HepG2 (cell line): ENCODE data around the gene GRK6. TPM values are rescaled to one million over a fixed set of nuclear protein-coding genes. Genes with fewer than 3 reads are reported as not detected.

Source experiments
- ATAC-seq: fragments of 200-7000 bp; cut with Tn5 transposase; 3 replicates; pipeline ENCODE4 v1.9.1; 2020; ENCODE audit warnings: mild to moderate bottlenecking, moderate library complexity
- BruUV-seq: library from RNA; stranded (reverse); fragments of 400-500 nt; replicated peaks from 2 replicates; lab custom pipeline; 2021; lab: Mats Ljungman, UMichigan
- CTCF ChIA-PET: fragments of 300-600 bp; formaldehyde crosslinking; extraction: SDS; loops from one replicate; lab custom pipeline; 2021; ENCODE audit warnings: low total read pairs, inconsistent platforms, low intra/inter-chr PET ratio; lab: Yijun Ruan, JAX
- POLR2A ChIA-PET: fragments of 350-600 bp; sonication (Branson Sonifier 250); formaldehyde crosslinking; loops from one replicate; lab custom pipeline; 2020; ENCODE audit warnings: antibody characterized with exemption, inconsistent platforms; lab: Yijun Ruan, JAX
- DNase-seq: peaks from one replicate; pipeline ENCODE4 v3.0.0-alpha.2; 2015; ENCODE audit warnings: low spot score
- FAIRE-seq: peaks from 3 replicates; lab custom pipeline; 2011; peaks lifted over from hg19 to GRCh38; lab: Jason Lieb, UNC
- H2AFZ ChIP-seq: one replicate; pipeline ENCODE4 v1.6.1; 2011; ENCODE audit warnings: low read length, inconsistent platforms
- H3K27ac ChIP-seq: fragments of 300-600 bp; 3 replicates; pipeline ENCODE4 v1.8.0; 2011; ENCODE audit warnings: mixed run types, mild to moderate bottlenecking, mixed read lengths, low read length, inconsistent platforms; ENCODE audit not compliant: insufficient read depth; ENCODE audit errors: extremely low read length
- H3K27me3 ChIP-seq, 2 experiments: fragments of 200-600 bp in 1 of 2; 2 replicates in 1 of 2; 3 replicates in 1 of 2; pipeline versions ENCODE4 v1.6.0 to v1.8.0; 2011; ENCODE audit warnings: low read length in 2 of 2, mild to moderate bottlenecking in 2 of 2, moderate library complexity in 2 of 2, inconsistent platforms in 1 of 2; ENCODE audit not compliant: insufficient read depth in 2 of 2, control insufficient read depth in 1 of 2
- H3K36me3 ChIP-seq, 2 experiments: fragments of 200-600 bp in 1 of 2; replicated peaks in 1 of 2; 2 replicates in 1 of 2; 3 replicates in 1 of 2; pipeline versions ENCODE4 v1.5.1 to v1.8.0; 2011; ENCODE audit warnings: low read length in 2 of 2, inconsistent platforms in 1 of 2; ENCODE audit not compliant: insufficient read depth in 2 of 2, control insufficient read depth in 1 of 2
- H3K4me1 ChIP-seq: 2 replicates; pipeline ENCODE4 v1.5.1; 2012; ENCODE audit warnings: low read length, inconsistent platforms; ENCODE audit not compliant: insufficient read depth
- H3K4me2 ChIP-seq: 2 replicates; pipeline ENCODE4 v1.6.0; 2011; ENCODE audit warnings: low read depth, low read length, inconsistent platforms
- H3K4me3 ChIP-seq, 3 experiments: fragments of 200-600 bp in 1 of 3; sonication (generic), shearing (Covaris generic) in 1 of 3; replicated peaks in 1 of 3; 2 replicates each; pipeline ENCODE4 v1.5.1; 2011 to 2016; ENCODE audit warnings: low read length in 3 of 3, inconsistent platforms in 2 of 3, low read depth in 2 of 3, mild to moderate bottlenecking in 2 of 3, control low read depth in 1 of 3, mixed read lengths in 1 of 3; ENCODE audit not compliant: insufficient read depth in 1 of 3
- H3K79me2 ChIP-seq: one replicate; pipeline ENCODE4 v1.6.1; 2011; ENCODE audit warnings: low read length, inconsistent platforms; ENCODE audit not compliant: insufficient read depth
- H3K9ac ChIP-seq: 2 replicates; pipeline ENCODE4 v1.6.0; 2011; ENCODE audit warnings: mild to moderate bottlenecking, low read depth, low read length, inconsistent platforms; ENCODE audit not compliant: insufficient read depth
- H3K9me3 ChIP-seq: 2 replicates; pipeline ENCODE4 v1.5.1; 2012; ENCODE audit warnings: mild to moderate bottlenecking, low read length
- H4K20me1 ChIP-seq: 2 replicates; pipeline ENCODE4 v1.6.0; 2011; ENCODE audit warnings: inconsistent platforms, mild to moderate bottlenecking, low read length, moderate library complexity; ENCODE audit not compliant: insufficient read depth
- ELF1 ChIP-seq: sonication (generic); formaldehyde crosslinking; IDR thresholded peaks from 2 replicates; pipeline ENCODE4 v1.4.0; 2020; ENCODE audit warnings: missing genetic modification reagents
- HNRNPL ChIP-seq: fragments of 200-400 bp; formaldehyde crosslinking; IDR thresholded peaks from 2 replicates; pipeline ENCODE4 v1.6.1; 2017; ENCODE audit warnings: mild to moderate bottlenecking, low read depth, low read length
- JARID2 ChIP-seq: sonication (generic); formaldehyde crosslinking; IDR thresholded peaks from 2 replicates; pipeline ENCODE4 v1.8.1; 2023; ENCODE audit warnings: missing genetic modification reagents, inconsistent platforms; ENCODE audit not compliant: insufficient replicate concordance
- KAT7 ChIP-seq: IDR thresholded peaks from 2 replicates; pipeline ENCODE4 v1.6.1; 2018; ENCODE audit warnings: borderline replicate concordance, missing compliant biosample characterization
- MLX ChIP-seq: IDR thresholded peaks from 2 replicates; pipeline ENCODE4 v1.6.1; 2016
- ZBTB3 ChIP-seq: sonication (generic); formaldehyde crosslinking; IDR thresholded peaks from 2 replicates; pipeline ENCODE4 v1.4.0; 2020; ENCODE audit warnings: low read depth, mild to moderate bottlenecking, moderate library complexity, missing genetic modification reagents, borderline replicate concordance
- ZMAT5 ChIP-seq: sonication (generic); formaldehyde crosslinking; IDR thresholded peaks from 2 replicates; pipeline ENCODE4 v1.5.0; 2020; ENCODE audit warnings: mild to moderate bottlenecking, low read depth, missing genetic modification reagents, borderline replicate concordance
- ZNF263 ChIP-seq: sonication (generic); formaldehyde crosslinking; IDR thresholded peaks from 2 replicates; pipeline ENCODE4 v1.4.0; 2020; ENCODE audit warnings: missing genetic modification reagents
- ZNF343 ChIP-seq: sonication (generic); formaldehyde crosslinking; IDR thresholded peaks from 2 replicates; pipeline ENCODE4 v1.4.0; 2020; ENCODE audit warnings: mild to moderate bottlenecking, missing genetic modification reagents
- ZNF792 ChIP-seq: IDR thresholded peaks from 2 replicates; pipeline ENCODE4 v1.6.1; 2016
- WGBS: methylation state at CpG from one replicate; pipeline ENCODE4 v1.1.6; 2017; ENCODE audit warnings: low lambda C conversion rate; 5-methylcytosine and 5-hydroxymethylcytosine counted together
- in situ Hi-C: cut with HindIII; loops from 2 replicates; pipeline ENCODE4 v1.10.0; 2017; ENCODE audit warnings: low pct_unique_long_range_greater_than_20kb; ENCODE audit not compliant: extremely low pct_ligation_motif_present
- intact Hi-C: fragments of 100-400 bp; cut with micrococcal nuclease; formaldehyde crosslinking; loops from one replicate; pipeline ENCODE4 v1.10.0; 2022; ENCODE audit not compliant: unreplicated experiment
- polyA plus RNA-seq, 8 experiments: library from polyadenylated mRNA; depleted of rRNA in 3 of 8; stranded (reverse) in 7 of 8; unstranded in 1 of 8; fragments of >200 nt; fragmentation: Illumina TruSeq in 4 of 8; extraction: Trizol in 4 of 8; gene quantifications; 2 replicates each; pipeline versions ENCODE4 v1.2.1 to v1.2.3, GENCODE V29; 2011 to 2016; ENCODE audit warnings: low read depth in 4 of 8, missing spikeins in 1 of 8, mixed read lengths in 1 of 8; ENCODE audit not compliant: insufficient read depth in 1 of 8
- total RNA-seq, 5 experiments: library from RNA; depleted of rRNA; stranded (reverse); fragments of >200 nt; fragmentation: Illumina TruSeq; extraction: Trizol; gene quantifications; 2 replicates each; pipeline ENCODE4 v1.2.3, GENCODE V29; 2016; ENCODE audit warnings: low read depth in 1 of 5

Gene GRK6
- total and polyA plus RNA-seq, 2 of the 13 experiments (the other 11 are each of a cell fraction or from before 2014, with no cell fraction given): 13.2 to 19.9 TPM

- WGBS: 88% methylated on average over 8 of the region's 16 CpGs
- Histone ChIP-seq H4K20me1 (no peaks in the 10 kb centered on the region), H3K27me3 (no peaks in the 10 kb centered on the region), H3K9me3 (no peaks in the 10 kb centered on the region), H3K27ac (no peak overlapping the region), H3K79me2 (no peaks in the 10 kb centered on the region), H2AFZ (no peak overlapping the region), H3K4me3 (peak overlapping the region in 2 of 3 experiments; percentile 59 to 70; a peak in 4 of 6 replicates), H3K36me3 (no peaks in the 10 kb centered on the region), H3K4me2 (peak overlapping the region; percentile 71), H3K4me1 (peaks cover 27% of the 10 kb centered on the region), H3K9ac (peak overlapping the region; percentile 39; the same call in 1 of the 2 replicates)
- ChIA-PET POLR2A (interaction anchor here (1.1 to 3.3 kb wide), 9 partner anchors 20 to 93 kb away, joined by 3 to 19 read pairs (median 6); partner anchors contain the start of genes GRK6, PDLIM7 and PRR7), CTCF (interaction anchor here (0.6 to 2.3 kb wide), 3 partner anchors 34 to 96 kb away, joined by 3 to 35 read pairs (median 3); no protein-coding TSS in a partner anchor)
- no peak for TF ChIP-seq ZMAT5
- TF ChIP-seq HNRNPL: 0 out of 2 replicates have a peak, but pooled peaks have one; percentile 55
- TF ChIP-seq ZBTB3: no peak
- 0 out of 2 replicates have a peak, but pooled peaks have one; percentile 8 for TF ChIP-seq ZNF263 (CRISPR knock-in tag)
- TF ChIP-seq ELF1 (CRISPR knock-in tag): no peak
- TF ChIP-seq MLX (CRISPR knock-in tag): no peak
- TF ChIP-seq KAT7 (CRISPR knock-in tag): no peak
- TF ChIP-seq ZNF343: no peak
- no peak for TF ChIP-seq JARID2 (CRISPR knock-in tag)
- TF ChIP-seq ZNF792 (CRISPR knock-in tag): no peak
- no TSS peak for BruUV-seq
- in situ Hi-C loops: no loop called here
- no peak for ATAC-seq
- intact Hi-C loops: loop anchor here (1.0 kb wide), 1 partner anchor 50 kb away; no protein-coding TSS in a partner anchor
- no peak for DNase-seq
- FAIRE-seq: no peak
Measured at GRCh38 chr5:177404641-177405179, 21.8 kb upstream of the GRK6 start.
